DND-41 (cell line): ENCODE data around the gene ANO2.

Experiments
- ATAC-seq: fragments of 200-7000 bp; cut with Tn5 transposase; 3 replicates; pipeline ENCODE4 v1.9.1; 2021; ENCODE audit warnings: low read depth; ENCODE audit not compliant: insufficient read depth
- DNase-seq: peaks from one replicate; pipeline ENCODE4 v3.0.0-alpha.2; 2020
- H2AFZ ChIP-seq: 2 replicates; pipeline ENCODE4 v1.6.0; 2012; ENCODE audit warnings: low read depth, low read length
- H3K27ac ChIP-seq: 2 replicates; pipeline ENCODE4 v1.5.1; 2012; ENCODE audit warnings: low read length, inconsistent platforms
- H3K27me3 ChIP-seq: fragments of 200-600 bp; sonication (generic); 2 replicates; pipeline ENCODE4 v1.6.0; 2012; ENCODE audit warnings: low read length, mild to moderate bottlenecking, inconsistent platforms; ENCODE audit not compliant: insufficient read depth, poor library complexity
- H3K36me3 ChIP-seq: 2 replicates; pipeline ENCODE4 v1.5.1; 2012; ENCODE audit warnings: low read length, inconsistent platforms; ENCODE audit not compliant: insufficient read depth
- H3K4me1 ChIP-seq: 2 replicates; pipeline ENCODE4 v1.5.1; 2012; ENCODE audit warnings: mild to moderate bottlenecking, low read length; ENCODE audit not compliant: insufficient read depth
- H3K4me2 ChIP-seq: 2 replicates; pipeline ENCODE4 v1.6.0; 2012; ENCODE audit warnings: mild to moderate bottlenecking, moderate library complexity, low read length, inconsistent platforms; ENCODE audit not compliant: insufficient read depth
- H3K4me3 ChIP-seq, 2 experiments: fragments of 200-600 bp in 1 of 2; shearing (Covaris generic) in 1 of 2; 2 replicates each; pipeline ENCODE4 v1.5.1; 2012 to 2016; ENCODE audit warnings: inconsistent platforms in 2 of 2, low read length in 2 of 2, mild to moderate bottlenecking in 2 of 2, low read depth in 1 of 2, moderate library complexity in 1 of 2
- H3K79me2 ChIP-seq: 2 replicates; pipeline ENCODE4 v1.6.0; 2012; ENCODE audit warnings: low read length, inconsistent platforms; ENCODE audit not compliant: insufficient read depth
- H3K9ac ChIP-seq: 2 replicates; pipeline ENCODE4 v1.6.0; 2012; ENCODE audit warnings: low read depth, mild to moderate bottlenecking, inconsistent platforms, low read length, moderate library complexity
- H3K9me3 ChIP-seq: 2 replicates; pipeline ENCODE4 v1.5.1; 2012; ENCODE audit warnings: low read length, moderate library complexity, mild to moderate bottlenecking, inconsistent platforms; ENCODE audit not compliant: insufficient read depth, severe bottlenecking
- H4K20me1 ChIP-seq: 2 replicates; pipeline ENCODE4 v1.6.0; 2012; ENCODE audit warnings: low read length; ENCODE audit not compliant: insufficient read depth
- CTCF ChIP-seq: IDR thresholded peaks from 2 replicates; pipeline ENCODE4 v1.5.1; 2012; ENCODE audit warnings: borderline replicate concordance, low read length, moderate library complexity, mild to moderate bottlenecking; ENCODE audit not compliant: poor library complexity, severe bottlenecking; ENCODE audit errors: extremely low read depth
- EZH2 ChIP-seq: IDR thresholded peaks from 3 replicates; pipeline ENCODE4 v1.6.1; 2012; ENCODE audit warnings: borderline replicate concordance, low read depth, mild to moderate bottlenecking, moderate library complexity, low read length, inconsistent platforms; ENCODE audit not compliant: severe bottlenecking

ANO2 gene

GRCh38 chr12:5806371-5807089 is 138.5 kb downstream of the ANO2 start:
- H3K27me3 ChIP-seq: peaks cover 17% of the 10 kb centered on the region
- H3K4me2 ChIP-seq: no peak overlapping the region
- H3K9me3 ChIP-seq: no peaks in the 10 kb centered on the region
- H2AFZ ChIP-seq: no peak overlapping the region
- H3K36me3 ChIP-seq: no peaks in the 10 kb centered on the region
- DNase-seq (no peak), ATAC-seq (no peak)
- no peaks in the 10 kb centered on the region for H3K79me2 ChIP-seq
- H3K27ac ChIP-seq: no peak overlapping the region
- no peaks in the 10 kb centered on the region for H4K20me1 ChIP-seq
- TF ChIP-seq CTCF (no peak), EZH2 (no peak)
- H3K4me3 ChIP-seq: no peak overlapping the region
- H3K4me1 ChIP-seq: no peaks in the 10 kb centered on the region
- no peak overlapping the region for H3K9ac ChIP-seq

- ATAC-seq (no peak), DNase-seq (no peak)
- no peak overlapping the region for H2AFZ ChIP-seq
- H4K20me1 ChIP-seq: no peaks in the 10 kb centered on the region
- no peak overlapping the region for H3K27ac ChIP-seq
- H3K4me2 ChIP-seq: no peak overlapping the region
- no peak overlapping the region for H3K4me3 ChIP-seq
- no peak overlapping the region for H3K9ac ChIP-seq
- no peaks in the 10 kb centered on the region for H3K9me3 ChIP-seq
- H3K27me3 ChIP-seq: peaks cover 16% of the 10 kb centered on the region
- H3K79me2 ChIP-seq: no peaks in the 10 kb centered on the region
- no peaks in the 10 kb centered on the region for H3K4me1 ChIP-seq
- no peaks in the 10 kb centered on the region for H3K36me3 ChIP-seq
- TF ChIP-seq EZH2 (no peak), CTCF (no peak)
Observed at GRCh38 chr12:5803532-5803931, 141.5 kb downstream of the ANO2 start.

- H2AFZ ChIP-seq: no peak overlapping the region
- H3K27ac ChIP-seq: no peak overlapping the region
- no peaks in the 10 kb centered on the region for H3K36me3 ChIP-seq
- no peaks in the 10 kb centered on the region for H3K9me3 ChIP-seq
- H4K20me1 ChIP-seq: no peaks in the 10 kb centered on the region
- H3K4me1 ChIP-seq: no peaks in the 10 kb centered on the region
- H3K4me2 ChIP-seq: no peak overlapping the region
- no peak for TF ChIP-seq CTCF
- no peak for TF ChIP-seq EZH2
- DNase-seq: no peak
- H3K9ac ChIP-seq: no peak overlapping the region
- no peak overlapping the region for H3K4me3 ChIP-seq
- no peak for ATAC-seq
- H3K27me3 ChIP-seq: peaks cover 5% of the 10 kb centered on the region
- H3K79me2 ChIP-seq: no peaks in the 10 kb centered on the region
Observed at GRCh38 chr12:5798242-5799015, 146.6 kb downstream of the ANO2 start.
